HepG2 (cell line): ENCODE data around the gene CACNA1D. TPM values are rescaled to one million over a fixed set of nuclear protein-coding genes. Genes with fewer than 3 reads are reported as not detected.

ENCODE experiments used
- ATAC-seq: fragments of 200-7000 bp; cut with Tn5 transposase; 3 replicates; pipeline ENCODE4 v1.9.1; 2020; ENCODE audit warnings: mild to moderate bottlenecking, moderate library complexity
- BruUV-seq: library from RNA; stranded (reverse); fragments of 400-500 nt; replicated peaks from 2 replicates; lab custom pipeline; 2021; lab: Mats Ljungman, UMichigan
- CTCF ChIA-PET: fragments of 300-600 bp; formaldehyde crosslinking; extraction: SDS; loops from one replicate; lab custom pipeline; 2021; ENCODE audit warnings: low total read pairs, inconsistent platforms, low intra/inter-chr PET ratio; lab: Yijun Ruan, JAX
- POLR2A ChIA-PET: fragments of 350-600 bp; sonication (Branson Sonifier 250); formaldehyde crosslinking; loops from one replicate; lab custom pipeline; 2020; ENCODE audit warnings: antibody characterized with exemption, inconsistent platforms; lab: Yijun Ruan, JAX
- DNase-seq: peaks from one replicate; pipeline ENCODE4 v3.0.0-alpha.2; 2015; ENCODE audit warnings: low spot score
- FAIRE-seq: peaks from 3 replicates; lab custom pipeline; 2011; peaks lifted over from hg19 to GRCh38; lab: Jason Lieb, UNC
- H2AFZ ChIP-seq: one replicate; pipeline ENCODE4 v1.6.1; 2011; ENCODE audit warnings: low read length, inconsistent platforms
- H3K27ac ChIP-seq: fragments of 300-600 bp; 3 replicates; pipeline ENCODE4 v1.8.0; 2011; ENCODE audit warnings: mixed run types, mild to moderate bottlenecking, mixed read lengths, low read length, inconsistent platforms; ENCODE audit not compliant: insufficient read depth; ENCODE audit errors: extremely low read length
- H3K27me3 ChIP-seq, 2 experiments: fragments of 200-600 bp in 1 of 2; 2 replicates in 1 of 2; 3 replicates in 1 of 2; pipeline versions ENCODE4 v1.6.0 to v1.8.0; 2011; ENCODE audit warnings: low read length in 2 of 2, mild to moderate bottlenecking in 2 of 2, moderate library complexity in 2 of 2, inconsistent platforms in 1 of 2; ENCODE audit not compliant: insufficient read depth in 2 of 2, control insufficient read depth in 1 of 2
- H3K36me3 ChIP-seq, 2 experiments: fragments of 200-600 bp in 1 of 2; replicated peaks in 1 of 2; 2 replicates in 1 of 2; 3 replicates in 1 of 2; pipeline versions ENCODE4 v1.5.1 to v1.8.0; 2011; ENCODE audit warnings: low read length in 2 of 2, inconsistent platforms in 1 of 2; ENCODE audit not compliant: insufficient read depth in 2 of 2, control insufficient read depth in 1 of 2
- H3K4me1 ChIP-seq: 2 replicates; pipeline ENCODE4 v1.5.1; 2012; ENCODE audit warnings: low read length, inconsistent platforms; ENCODE audit not compliant: insufficient read depth
- H3K4me2 ChIP-seq: 2 replicates; pipeline ENCODE4 v1.6.0; 2011; ENCODE audit warnings: low read depth, low read length, inconsistent platforms
- H3K4me3 ChIP-seq, 3 experiments: fragments of 200-600 bp in 1 of 3; sonication (generic), shearing (Covaris generic) in 1 of 3; replicated peaks in 1 of 3; 2 replicates each; pipeline ENCODE4 v1.5.1; 2011 to 2016; ENCODE audit warnings: low read length in 3 of 3, inconsistent platforms in 2 of 3, low read depth in 2 of 3, mild to moderate bottlenecking in 2 of 3, control low read depth in 1 of 3, mixed read lengths in 1 of 3; ENCODE audit not compliant: insufficient read depth in 1 of 3
- H3K79me2 ChIP-seq: one replicate; pipeline ENCODE4 v1.6.1; 2011; ENCODE audit warnings: low read length, inconsistent platforms; ENCODE audit not compliant: insufficient read depth
- H3K9ac ChIP-seq: 2 replicates; pipeline ENCODE4 v1.6.0; 2011; ENCODE audit warnings: mild to moderate bottlenecking, low read depth, low read length, inconsistent platforms; ENCODE audit not compliant: insufficient read depth
- H3K9me3 ChIP-seq: 2 replicates; pipeline ENCODE4 v1.5.1; 2012; ENCODE audit warnings: mild to moderate bottlenecking, low read length
- H4K20me1 ChIP-seq: 2 replicates; pipeline ENCODE4 v1.6.0; 2011; ENCODE audit warnings: inconsistent platforms, mild to moderate bottlenecking, low read length, moderate library complexity; ENCODE audit not compliant: insufficient read depth
- HMGA1 ChIP-seq: sonication (generic); formaldehyde crosslinking; conservative IDR thresholded peaks from 2 replicates; pipeline ENCODE4 v1.4.0; 2020; ENCODE audit warnings: missing genetic modification reagents
- MXD3 ChIP-seq: IDR thresholded peaks from 2 replicates; pipeline ENCODE4 v1.6.1; 2016; ENCODE audit warnings: mild to moderate bottlenecking, missing biosample characterization, missing genetic modification reagents
- PLSCR1 ChIP-seq: sonication (generic); formaldehyde crosslinking; IDR thresholded peaks from 2 replicates; pipeline ENCODE4 v1.5.0; 2020; ENCODE audit warnings: missing genetic modification reagents, mild to moderate bottlenecking, borderline replicate concordance
- POLR2G ChIP-seq: fragments of 200-400 bp; formaldehyde crosslinking; IDR thresholded peaks from 2 replicates; pipeline ENCODE4 v1.6.1; 2018; ENCODE audit warnings: mild to moderate bottlenecking, low read depth, low read length, moderate library complexity
- SATB2 ChIP-seq: sonication (generic); formaldehyde crosslinking; IDR thresholded peaks from 2 replicates; pipeline ENCODE4 v1.5.0; 2020; ENCODE audit warnings: missing genetic modification reagents
- SP1 ChIP-seq, 2 experiments: fragments of 450-650 bp in 1 of 2; sonication (generic) in 1 of 2; formaldehyde crosslinking in 1 of 2; IDR thresholded peaks; 2 replicates each; pipeline versions ENCODE4 v1.4.0 to v1.6.1; 2016 to 2020; ENCODE audit warnings: missing genetic modification reagents in 1 of 2
- STAT5B ChIP-seq: sonication (generic); formaldehyde crosslinking; IDR thresholded peaks from 2 replicates; pipeline ENCODE4 v1.4.0; 2020; ENCODE audit warnings: missing genetic modification reagents
- ZFX ChIP-seq: sonication (generic); formaldehyde crosslinking; IDR thresholded peaks from 2 replicates; pipeline ENCODE4 v1.4.0; 2020; ENCODE audit warnings: mild to moderate bottlenecking, low read depth, missing genetic modification reagents, moderate library complexity
- ZNF629 ChIP-seq: sonication (generic); formaldehyde crosslinking; conservative IDR thresholded peaks from 2 replicates; pipeline ENCODE4 v1.5.0; 2020; ENCODE audit warnings: missing genetic modification reagents
- WGBS: methylation state at CpG from one replicate; pipeline ENCODE4 v1.1.6; 2017; ENCODE audit warnings: low lambda C conversion rate; 5-methylcytosine and 5-hydroxymethylcytosine counted together
- in situ Hi-C: cut with HindIII; loops from 2 replicates; pipeline ENCODE4 v1.10.0; 2017; ENCODE audit warnings: low pct_unique_long_range_greater_than_20kb; ENCODE audit not compliant: extremely low pct_ligation_motif_present
- intact Hi-C: fragments of 100-400 bp; cut with micrococcal nuclease; formaldehyde crosslinking; loops from one replicate; pipeline ENCODE4 v1.10.0; 2022; ENCODE audit not compliant: unreplicated experiment
- polyA plus RNA-seq, 8 experiments: library from polyadenylated mRNA; depleted of rRNA in 3 of 8; stranded (reverse) in 7 of 8; unstranded in 1 of 8; fragments of >200 nt; fragmentation: Illumina TruSeq in 4 of 8; extraction: Trizol in 4 of 8; gene quantifications; 2 replicates each; pipeline versions ENCODE4 v1.2.1 to v1.2.3, GENCODE V29; 2011 to 2016; ENCODE audit warnings: low read depth in 4 of 8, missing spikeins in 1 of 8, mixed read lengths in 1 of 8; ENCODE audit not compliant: insufficient read depth in 1 of 8
- total RNA-seq, 5 experiments: library from RNA; depleted of rRNA; stranded (reverse); fragments of >200 nt; fragmentation: Illumina TruSeq; extraction: Trizol; gene quantifications; 2 replicates each; pipeline ENCODE4 v1.2.3, GENCODE V29; 2016; ENCODE audit warnings: low read depth in 1 of 5

CACNA1D gene
- total and polyA plus RNA-seq, 2 of the 13 experiments (the other 11 are each of a cell fraction or from before 2014, with no cell fraction given), result 0.26 to 0.38 TPM

GRCh38 chr3:53856964-53857363 lies 362.6 kb downstream of the CACNA1D start:
- DNase-seq, result no peak
- in situ Hi-C loops, result no loop called here
- no peak overlapping the region for H2AFZ ChIP-seq
- H3K27ac ChIP-seq, result no peak overlapping the region
- POLR2A ChIA-PET, result interaction anchor here (1.1 to 7.5 kb wide), 2 partner anchors 10 to 13 kb away, joined by 3 to 39 read pairs; no protein-coding TSS in a partner anchor
- 0 out of 2 replicates have a peak, but pooled peaks cover 2% of the 10 kb centered on the region for H4K20me1 ChIP-seq
- WGBS, result 96% methylated on average over 7 of the region's 7 CpGs
- H3K4me1 ChIP-seq, result peaks cover 11% of the 10 kb centered on the region; the same call in 1 of the 2 replicates
- BruUV-seq, result no TSS peak
- no peaks in the 10 kb centered on the region for H3K9me3 ChIP-seq
- no peak overlapping the region for H3K4me3 ChIP-seq
- no peak overlapping the region for H3K9ac ChIP-seq
- no peak for ATAC-seq
- no peaks in the 10 kb centered on the region for H3K27me3 ChIP-seq
- intact Hi-C loops, result no loop called here
- no peaks in the 10 kb centered on the region for H3K79me2 ChIP-seq
- FAIRE-seq, result no peak
- TF ChIP-seq SATB2 (CRISPR knock-in tag) (no peak), STAT5B (CRISPR knock-in tag) (no peak), SP1 (IDR thresholded peaks at IDR 0.05) (no peak), SP1 (CRISPR knock-in tag; IDR thresholded peaks at IDR 0.05) (no peak), PLSCR1 (CRISPR knock-in tag) (no peak)
- TF ChIP-seq, all 625 proteins: peak for 0
- Histone ChIP-seq H3K36me3 (peaks cover 45 to 90% of the 10 kb centered on the region in 2 experiments), H3K4me2 (no peak overlapping the region)
- CTCF ChIA-PET, result no interaction called here

GRCh38 chr3:53858096-53858741 lies 363.8 kb downstream of the CACNA1D start:
- Histone ChIP-seq H3K4me2 (no peak overlapping the region), H3K27ac (no peak overlapping the region), H3K9me3 (no peaks in the 10 kb centered on the region), H2AFZ (no peak overlapping the region), H3K4me3 (no peak overlapping the region), H4K20me1 (0 out of 2 replicates have a peak, but pooled peaks cover 2% of the 10 kb centered on the region), H3K9ac (no peak overlapping the region), H3K27me3 (no peaks in the 10 kb centered on the region), H3K36me3 (peaks cover 35 to 80% of the 10 kb centered on the region in 2 experiments), H3K79me2 (no peaks in the 10 kb centered on the region), H3K4me1 (peaks cover 24% of the 10 kb centered on the region)
- DNase-seq (no peak), FAIRE-seq (no peak)
- TSS peak; percentile 1 for BruUV-seq
- intact Hi-C loops, result no loop called here
- 82% methylated on average over 6 of the region's 7 CpGs for WGBS
- ChIA-PET POLR2A (interaction anchor here (7.5 kb wide), 1 partner anchor 14 kb away, joined by 39 read pairs; no protein-coding TSS in a partner anchor), CTCF (no interaction called here)
- in situ Hi-C loops, result no loop called here
- TF ChIP-seq MXD3 (CRISPR knock-in tag) (no peak), POLR2G (0 out of 2 replicates have a peak, but pooled peaks have one; percentile 29), HMGA1 (CRISPR knock-in tag) (no peak), ZFX (CRISPR knock-in tag) (no peak), ZNF629 (CRISPR knock-in tag) (no peak)
- TF ChIP-seq, all 625 proteins: peak for 1
- peak; percentile 46 for ATAC-seq
